GM23338 (cell line): ENCODE results near the gene MOXD1. TPM values are rescaled to one million over a fixed set of nuclear protein-coding genes. Genes with fewer than 3 reads are reported as not detected.

Experiments used
- ATAC-seq: fragments of 200-7000 bp; cut with Tn5 transposase; 3 replicates; pipeline ENCODE4 v1.9.1; 2020
- DNase-seq: peaks from one replicate; pipeline ENCODE4 v3.0.0-alpha.2; 2015; ENCODE audit warnings: low spot score
- H2AFZ ChIP-seq: fragments of 200-600 bp; sonication (generic); 2 replicates; pipeline ENCODE4 v1.8.0; 2016; ENCODE audit warnings: antibody characterized with exemption, mild to moderate bottlenecking, moderate library complexity
- H3F3A ChIP-seq: fragments of 200-600 bp; sonication (generic); replicated peaks from 2 replicates; pipeline ENCODE4 v1.8.0; 2017; ENCODE audit warnings: antibody characterized with exemption, mixed run types, low read depth
- H3K27ac ChIP-seq: fragments of 200-600 bp; sonication (generic); 2 replicates; pipeline ENCODE4 v1.6.1; 2016; ENCODE audit warnings: low read depth
- H3K27me3 ChIP-seq: fragments of 200-600 bp; sonication (generic); 2 replicates; pipeline ENCODE4 v1.8.0; 2016; ENCODE audit warnings: mild to moderate bottlenecking, mixed run types, moderate library complexity; ENCODE audit not compliant: insufficient read depth
- H3K36me3 ChIP-seq: fragments of 200-600 bp; sonication (generic); 2 replicates; pipeline ENCODE4 v1.8.0; 2016; ENCODE audit warnings: mild to moderate bottlenecking; ENCODE audit not compliant: insufficient read depth
- H3K4me1 ChIP-seq: fragments of 200-600 bp; sonication (generic); 2 replicates; pipeline ENCODE4 v1.8.0; 2016; ENCODE audit warnings: mild to moderate bottlenecking, moderate library complexity; ENCODE audit not compliant: insufficient read depth
- H3K4me2 ChIP-seq: fragments of 200-600 bp; sonication (generic); 2 replicates; pipeline ENCODE4 v1.7.1; 2017; ENCODE audit warnings: mixed run types
- H3K4me3 ChIP-seq: fragments of 200-600 bp; sonication (generic); 2 replicates; pipeline ENCODE4 v1.6.1; 2016; ENCODE audit warnings: mixed run types
- H3K79me2 ChIP-seq: fragments of 200-600 bp; sonication (generic); replicated peaks from 2 replicates; pipeline ENCODE4 v1.8.0; 2017; ENCODE audit warnings: mild to moderate bottlenecking; ENCODE audit not compliant: insufficient read depth
- H3K9me2 ChIP-seq: fragments of 200-600 bp; sonication (generic); 2 replicates; pipeline ENCODE4 v1.8.0; 2017; ENCODE audit not compliant: insufficient read depth
- H4K20me1 ChIP-seq: fragments of 200-600 bp; sonication (generic); replicated peaks from 2 replicates; pipeline ENCODE4 v1.8.0; 2017; ENCODE audit warnings: mild to moderate bottlenecking; ENCODE audit not compliant: insufficient read depth
- H3K27ac Mint-ChIP-seq: 2 replicates; pipeline ENCODE4 v1.8.0; 2020; ENCODE audit warnings: inconsistent platforms, mild to moderate bottlenecking, moderate library complexity, mixed read lengths
- H3K27me3 Mint-ChIP-seq: 3 replicates; pipeline ENCODE4 v1.8.0; 2022; ENCODE audit warnings: low read depth, mild to moderate bottlenecking, moderate library complexity, mixed read lengths, inconsistent platforms; ENCODE audit not compliant: insufficient read depth, poor library complexity
- H3K36me3 Mint-ChIP-seq: 3 replicates; pipeline ENCODE4 v1.8.0; 2021; ENCODE audit warnings: low read depth, mild to moderate bottlenecking, inconsistent platforms, moderate library complexity, mixed read lengths
- H3K4me1 Mint-ChIP-seq: 3 replicates; pipeline ENCODE4 v1.8.0; 2020; ENCODE audit warnings: mild to moderate bottlenecking, inconsistent platforms, mixed read lengths
- H3K4me3 Mint-ChIP-seq: 3 replicates; pipeline ENCODE4 v1.8.0; 2021; ENCODE audit warnings: moderate library complexity, mild to moderate bottlenecking, inconsistent platforms, mixed read lengths
- H3K9me3 Mint-ChIP-seq: 3 replicates; pipeline ENCODE4 v1.8.0; 2020; ENCODE audit warnings: moderate library complexity, mild to moderate bottlenecking, inconsistent platforms, mixed read lengths
- EZH2 ChIP-seq: fragments of 200-600 bp; sonication (generic); IDR thresholded peaks from one replicate; pipeline ENCODE4 v1.8.0; 2017; ENCODE audit warnings: antibody characterized with exemption, mild to moderate bottlenecking, low read depth; ENCODE audit not compliant: unreplicated experiment
- EZH2phosphoT487 ChIP-seq: fragments of 200-600 bp; sonication (generic); IDR thresholded peaks from one replicate; pipeline ENCODE4 v1.8.1; 2018; ENCODE audit warnings: antibody characterized with exemption; ENCODE audit not compliant: unreplicated experiment
- JUNB ChIP-seq: IDR thresholded peaks from one replicate; pipeline ENCODE4 v1.6.1; 2016; ENCODE audit warnings: antibody characterized with exemption; ENCODE audit not compliant: unreplicated experiment
- NANOG ChIP-seq: IDR thresholded peaks from 2 replicates; pipeline ENCODE4 v1.6.1; 2016; ENCODE audit warnings: antibody characterized with exemption, borderline replicate concordance
- POLR2AphosphoS5 ChIP-seq: IDR thresholded peaks from 2 replicates; pipeline ENCODE4 v1.6.1; 2016; ENCODE audit warnings: antibody characterized with exemption, low read depth
- STAT1 ChIP-seq: IDR thresholded peaks from one replicate; pipeline ENCODE4 v1.6.1; 2016; ENCODE audit warnings: antibody characterized with exemption; ENCODE audit not compliant: unreplicated experiment
- polyA plus RNA-seq: library from polyadenylated mRNA; unstranded; fragments of >200 nt; fragmentation: Nextera tagmentation; extraction: Ambion mirVana; gene quantifications from 2 replicates; pipeline ENCODE4 v1.2.1, GENCODE V29; 2016
- total RNA-seq: library from RNA; depleted of rRNA; stranded (reverse); fragments of >200 nt; shearing (Covaris generic); gene quantifications from 2 replicates; pipeline ENCODE4 v1.2.3, GENCODE V29; 2014
- TF ChIP-seq, protein P1 (sequence below): fragments of 250-450 bp; sonication (Bioruptor Pico); IDR thresholded peaks from 2 replicates; pipeline ENCODE4 v1.5.0; 2020; ENCODE audit warnings: mild to moderate bottlenecking, moderate library complexity

MOXD1 gene
- total and polyA plus RNA-seq, 2 experiments from 2014 or later, result 1.7 to 4.3 TPM

DNA sequence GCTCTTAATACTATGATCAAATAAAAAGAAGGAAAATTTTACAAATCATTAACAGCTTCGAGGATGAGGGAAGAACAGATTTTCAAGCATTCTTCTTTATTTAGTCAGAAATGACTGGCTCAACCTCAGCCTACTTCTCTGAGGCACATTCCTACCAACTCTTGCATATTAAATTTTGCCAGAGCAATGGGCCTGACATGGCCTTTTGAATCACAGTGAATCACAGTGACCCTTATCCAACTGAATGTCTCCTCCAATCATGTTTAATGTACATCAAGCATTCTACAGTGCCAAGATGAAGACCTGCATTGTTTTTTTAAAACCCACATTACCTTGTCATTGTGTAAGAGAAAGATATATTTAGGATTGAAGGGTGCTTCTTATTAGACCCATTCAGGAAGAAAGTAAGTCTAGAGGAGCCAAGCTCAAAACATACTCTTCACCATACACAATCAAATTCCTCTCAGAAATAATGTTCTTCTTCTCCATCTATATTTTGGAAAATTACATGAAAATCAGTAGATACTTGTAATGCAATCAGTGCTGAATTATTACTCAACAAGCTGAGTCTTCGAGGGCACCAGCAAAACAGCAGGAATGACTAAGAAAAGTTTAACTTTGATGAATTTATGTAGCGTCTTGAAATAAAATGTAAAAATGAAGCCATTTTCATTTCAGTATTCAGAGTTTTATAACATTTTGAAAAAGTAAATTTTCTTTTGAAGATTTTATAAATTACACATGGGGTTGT is 44.1 kb upstream of the MOXD1 start:
- H3K4me1 ChIP-seq, result peaks cover 23% of the 10 kb centered on the region
- TF ChIP-seq EZH2phosphoT487, result no peak
- H3K79me2 ChIP-seq, result no peaks in the 10 kb centered on the region
- Mint-ChIP-seq H3K9me3 (peaks cover 16% of the 10 kb centered on the region), H3K27ac (0 out of 2 replicates have a peak overlapping the region, but pooled peaks have one; percentile 7), H3K4me3 (no peak overlapping the region), H3K36me3 (peaks cover 12% of the 10 kb centered on the region; the same call in 2 of the 3 replicates), H3K27me3 (no peaks in the 10 kb centered on the region), H3K4me1 (peaks cover 20% of the 10 kb centered on the region; the same call in 2 of the 3 replicates)
- H3K4me2 ChIP-seq, result peak overlapping the region; percentile 33
- H3F3A ChIP-seq, result no peaks in the 10 kb centered on the region
- peak; percentile 46; the same call in 2 of the 3 replicates for ATAC-seq
- H3K27ac ChIP-seq, result no peak overlapping the region
- H2AFZ ChIP-seq, result no peak overlapping the region
- peak; percentile 26 for DNase-seq
- H4K20me1 ChIP-seq, result no peaks in the 10 kb centered on the region
- peaks cover 7% of the 10 kb centered on the region; the same call in 1 of the 2 replicates for H3K36me3 ChIP-seq
- no peaks in the 10 kb centered on the region for H3K9me2 ChIP-seq
- no peaks in the 10 kb centered on the region for H3K27me3 ChIP-seq
- no peak overlapping the region for H3K4me3 ChIP-seq

DNA sequence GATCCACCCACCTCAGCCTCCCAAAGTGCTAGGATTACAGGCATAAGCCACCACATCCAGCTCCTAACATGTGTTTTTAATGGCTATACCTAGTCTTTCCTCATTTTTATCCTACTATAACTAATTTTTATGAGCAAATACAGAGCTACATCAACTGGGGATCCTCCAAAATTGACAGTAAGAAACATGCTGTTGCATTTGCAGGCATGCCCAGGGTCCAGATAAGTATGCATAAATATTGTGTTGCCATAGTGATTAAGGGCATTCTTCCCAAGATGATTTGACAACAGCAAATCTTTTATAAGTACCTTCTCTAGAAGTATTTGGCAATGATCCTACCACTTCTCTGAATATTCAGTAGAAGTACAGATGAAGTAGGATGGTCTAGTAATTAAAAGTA is 41.9 kb upstream of the MOXD1 start:
- H3K4me2 ChIP-seq, result no peak overlapping the region
- no peak overlapping the region for H2AFZ ChIP-seq
- TF ChIP-seq, protein P1, sequence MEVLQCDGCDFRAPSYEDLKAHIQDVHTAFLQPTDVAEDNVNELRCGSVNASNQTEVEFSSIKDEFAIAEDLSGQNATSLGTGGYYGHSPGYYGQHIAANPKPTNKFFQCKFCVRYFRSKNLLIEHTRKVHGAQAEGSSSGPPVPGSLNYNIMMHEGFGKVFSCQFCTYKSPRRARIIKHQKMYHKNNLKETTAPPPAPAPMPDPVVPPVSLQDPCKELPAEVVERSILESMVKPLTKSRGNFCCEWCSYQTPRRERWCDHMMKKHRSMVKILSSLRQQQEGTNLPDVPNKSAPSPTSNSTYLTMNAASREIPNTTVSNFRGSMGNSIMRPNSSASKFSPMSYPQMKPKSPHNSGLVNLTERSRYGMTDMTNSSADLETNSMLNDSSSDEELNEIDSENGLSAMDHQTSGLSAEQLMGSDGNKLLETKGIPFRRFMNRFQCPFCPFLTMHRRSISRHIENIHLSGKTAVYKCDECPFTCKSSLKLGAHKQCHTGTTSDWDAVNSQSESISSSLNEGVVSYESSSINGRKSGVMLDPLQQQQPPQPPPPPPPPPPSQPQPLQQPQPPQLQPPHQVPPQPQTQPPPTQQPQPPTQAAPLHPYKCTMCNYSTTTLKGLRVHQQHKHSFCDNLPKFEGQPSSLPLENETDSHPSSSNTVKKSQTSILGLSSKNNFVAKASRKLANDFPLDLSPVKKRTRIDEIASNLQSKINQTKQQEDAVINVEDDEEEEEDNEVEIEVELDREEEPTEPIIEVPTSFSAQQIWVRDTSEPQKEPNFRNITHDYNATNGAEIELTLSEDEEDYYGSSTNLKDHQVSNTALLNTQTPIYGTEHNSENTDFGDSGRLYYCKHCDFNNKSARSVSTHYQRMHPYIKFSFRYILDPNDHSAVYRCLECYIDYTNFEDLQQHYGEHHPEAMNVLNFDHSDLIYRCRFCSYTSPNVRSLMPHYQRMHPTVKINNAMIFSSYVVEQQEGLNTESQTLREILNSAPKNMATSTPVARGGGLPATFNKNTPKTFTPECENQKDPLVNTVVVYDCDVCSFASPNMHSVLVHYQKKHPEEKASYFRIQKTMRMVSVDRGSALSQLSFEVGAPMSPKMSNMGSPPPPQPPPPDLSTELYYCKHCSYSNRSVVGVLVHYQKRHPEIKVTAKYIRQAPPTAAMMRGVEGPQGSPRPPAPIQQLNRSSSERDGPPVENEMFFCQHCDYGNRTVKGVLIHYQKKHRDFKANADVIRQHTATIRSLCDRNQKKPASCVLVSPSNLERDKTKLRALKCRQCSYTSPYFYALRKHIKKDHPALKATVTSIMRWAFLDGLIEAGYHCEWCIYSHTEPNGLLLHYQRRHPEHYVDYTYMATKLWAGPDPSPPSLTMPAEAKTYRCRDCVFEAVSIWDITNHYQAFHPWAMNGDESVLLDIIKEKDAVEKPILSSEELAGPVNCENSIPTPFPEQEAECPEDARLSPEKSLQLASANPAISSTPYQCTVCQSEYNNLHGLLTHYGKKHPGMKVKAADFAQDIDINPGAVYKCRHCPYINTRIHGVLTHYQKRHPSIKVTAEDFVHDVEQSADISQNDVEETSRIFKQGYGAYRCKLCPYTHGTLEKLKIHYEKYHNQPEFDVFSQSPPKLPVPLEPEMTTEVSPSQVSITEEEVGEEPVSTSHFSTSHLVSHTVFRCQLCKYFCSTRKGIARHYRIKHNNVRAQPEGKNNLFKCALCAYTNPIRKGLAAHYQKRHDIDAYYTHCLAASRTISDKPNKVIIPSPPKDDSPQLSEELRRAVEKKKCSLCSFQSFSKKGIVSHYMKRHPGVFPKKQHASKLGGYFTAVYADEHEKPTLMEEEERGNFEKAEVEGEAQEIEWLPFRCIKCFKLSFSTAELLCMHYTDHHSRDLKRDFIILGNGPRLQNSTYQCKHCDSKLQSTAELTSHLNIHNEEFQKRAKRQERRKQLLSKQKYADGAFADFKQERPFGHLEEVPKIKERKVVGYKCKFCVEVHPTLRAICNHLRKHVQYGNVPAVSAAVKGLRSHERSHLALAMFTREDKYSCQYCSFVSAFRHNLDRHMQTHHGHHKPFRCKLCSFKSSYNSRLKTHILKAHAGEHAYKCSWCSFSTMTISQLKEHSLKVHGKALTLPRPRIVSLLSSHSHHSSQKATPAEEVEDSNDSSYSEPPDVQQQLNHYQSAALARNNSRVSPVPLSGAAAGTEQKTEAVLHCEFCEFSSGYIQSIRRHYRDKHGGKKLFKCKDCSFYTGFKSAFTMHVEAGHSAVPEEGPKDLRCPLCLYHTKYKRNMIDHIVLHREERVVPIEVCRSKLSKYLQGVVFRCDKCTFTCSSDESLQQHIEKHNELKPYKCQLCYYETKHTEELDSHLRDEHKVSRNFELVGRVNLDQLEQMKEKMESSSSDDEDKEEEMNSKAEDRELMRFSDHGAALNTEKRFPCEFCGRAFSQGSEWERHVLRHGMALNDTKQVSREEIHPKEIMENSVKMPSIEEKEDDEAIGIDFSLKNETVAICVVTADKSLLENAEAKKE (CRISPR knock-in tag), result no peak
- no peak for TF ChIP-seq POLR2AphosphoS5
- no peak for TF ChIP-seq EZH2phosphoT487
- TF ChIP-seq JUNB, result no peak
- TF ChIP-seq STAT1, result no peak
- TF ChIP-seq NANOG, result no peak
- TF ChIP-seq EZH2, result no peak
- H3K4me1 Mint-ChIP-seq, result peaks cover 20% of the 10 kb centered on the region; the same call in 2 of the 3 replicates
- no peaks in the 10 kb centered on the region for H3F3A ChIP-seq
- H3K79me2 ChIP-seq, result no peaks in the 10 kb centered on the region
- peaks cover 12% of the 10 kb centered on the region; the same call in 2 of the 3 replicates for H3K36me3 Mint-ChIP-seq
- H3K4me3 ChIP-seq, result no peak overlapping the region
- no peaks in the 10 kb centered on the region for H3K27me3 Mint-ChIP-seq
- H3K27me3 ChIP-seq, result no peaks in the 10 kb centered on the region
- no peaks in the 10 kb centered on the region for H4K20me1 ChIP-seq
- H3K4me1 ChIP-seq, result peaks cover 23% of the 10 kb centered on the region
- 0 out of 2 replicates have a peak overlapping the region, but pooled peaks have one; percentile 32 for H3K27ac ChIP-seq
- H3K27ac Mint-ChIP-seq, result no peak overlapping the region
- H3K9me2 ChIP-seq, result no peaks in the 10 kb centered on the region
- ATAC-seq (no peak), DNase-seq (no peak)
- H3K4me3 Mint-ChIP-seq, result no peak overlapping the region
- H3K9me3 Mint-ChIP-seq, result peaks cover 16% of the 10 kb centered on the region
- peaks cover 7% of the 10 kb centered on the region; the same call in 1 of the 2 replicates for H3K36me3 ChIP-seq
